MCF 10A (cell line): ENCODE data around the gene CASTOR1. TPM values are rescaled to one million over a fixed set of nuclear protein-coding genes. Genes with fewer than 3 reads are reported as not detected.

ENCODE experiments used
- BruUV-seq: library from RNA; stranded (reverse); fragments of 400-500 nt; replicated peaks from 2 replicates; lab custom pipeline; 2021; lab: Mats Ljungman, UMichigan
- CTCF ChIA-PET: fragments of 300-600 bp; sonication (Branson Sonifier 250); formaldehyde crosslinking; extraction: SDS; loops from one replicate; lab custom pipeline; 2021; ENCODE audit warnings: antibody characterized with exemption, inconsistent platforms; lab: Yijun Ruan, JAX
- POLR2A ChIA-PET: fragments of 300-600, 350-650 bp; sonication (Branson Sonifier 250); formaldehyde crosslinking; extraction: SDS; loops from one replicate; lab custom pipeline; 2020; ENCODE audit warnings: antibody characterized with exemption, inconsistent platforms; lab: Yijun Ruan, JAX
- DNase-seq: peaks from one replicate; pipeline ENCODE4 v3.0.0-alpha.2; 2018; ENCODE audit not compliant: unreplicated experiment
- H3K27ac Mint-ChIP-seq: one replicate; pipeline ENCODE4 v1.8.0; 2022; ENCODE audit warnings: mild to moderate bottlenecking, low read depth, mixed read lengths; ENCODE audit not compliant: unreplicated experiment
- H3K27me3 Mint-ChIP-seq: one replicate; pipeline ENCODE4 v1.8.0; 2022; ENCODE audit warnings: mixed read lengths; ENCODE audit not compliant: insufficient read depth, unreplicated experiment
- H3K36me3 Mint-ChIP-seq: one replicate; pipeline ENCODE4 v1.8.0; 2022; ENCODE audit warnings: mild to moderate bottlenecking, moderate library complexity, mixed read lengths; ENCODE audit not compliant: insufficient read depth, unreplicated experiment
- H3K4me1 Mint-ChIP-seq: one replicate; pipeline ENCODE4 v1.8.0; 2022; ENCODE audit warnings: mixed read lengths; ENCODE audit not compliant: insufficient read depth, unreplicated experiment
- H3K4me3 Mint-ChIP-seq: one replicate; pipeline ENCODE4 v1.8.0; 2022; ENCODE audit warnings: mild to moderate bottlenecking, moderate library complexity, mixed read lengths; ENCODE audit not compliant: unreplicated experiment
- H3K9me3 Mint-ChIP-seq: one replicate; pipeline ENCODE4 v1.8.0; 2022; ENCODE audit warnings: mixed read lengths; ENCODE audit not compliant: unreplicated experiment
- CTCF ChIP-seq: fragments of 200-600 bp; IDR thresholded peaks from one replicate; pipeline ENCODE4 v1.8.0; 2022; ENCODE audit warnings: antibody characterized with exemption, mild to moderate bottlenecking; ENCODE audit not compliant: unreplicated experiment
- intact Hi-C: fragments of 100-400 bp; cut with micrococcal nuclease; formaldehyde crosslinking; loops from 2 replicates; pipeline ENCODE4 v1.14.1; 2022
- total RNA-seq: library from RNA; stranded (reverse); gene quantifications from 2 replicates; pipeline ENCODE4 v1.2.3, GENCODE V29; 2022

CASTOR1 gene
- total RNA-seq, 1 experiment from 2014 or later, result 1.2 TPM

- DNase-seq, result no peak
- Mint-ChIP-seq H3K27ac (no peak overlapping the region), H3K4me3 (no peak overlapping the region), H3K9me3 (no peaks in the 10 kb centered on the region), H3K4me1 (no peaks in the 10 kb centered on the region), H3K27me3 (no peaks in the 10 kb centered on the region), H3K36me3 (peaks cover 69% of the 10 kb centered on the region)
- no peak for TF ChIP-seq CTCF
- intact Hi-C loops, result no loop called here
- ChIA-PET CTCF (interaction anchor here (0.6 kb wide), 1 partner anchor 1003 kb away, joined by 3 read pairs; no protein-coding TSS in a partner anchor), POLR2A (interaction anchor here (1.2 to 3.0 kb wide), 3 partner anchors 9 to 48 kb away, joined by 4 to 11 read pairs (median 7); partner anchors contain the start of genes CASTOR1, CCDC157, SF3A1 and TBC1D10A)
- BruUV-seq, result no TSS peak
These were observed 47.6 kb upstream of the CASTOR1 start for GRCh38 chr22:30336752-30337460.

- H3K4me3 Mint-ChIP-seq, result no peak overlapping the region
- CTCF ChIA-PET, result interaction anchor here (0.6 to 1.2 kb wide), 4 partner anchors 16 to 467 kb away, joined by 3 to 7 read pairs (median 4); no protein-coding TSS in a partner anchor
- POLR2A ChIA-PET, result interaction anchor here (0.9 to 3.0 kb wide), 7 partner anchors 7 to 46 kb away, joined by 3 to 11 read pairs (median 4); partner anchors contain the start of genes CASTOR1, CCDC157, SF3A1 and TBC1D10A
These were observed 45.9 kb upstream of the CASTOR1 start for GRCh38 chr22:30335236-30335635.

GRCh38 chr22:30334646-30335045, 45.3 kb upstream of the CASTOR1 start:
- Mint-ChIP-seq H3K4me1 (no peaks in the 10 kb centered on the region), H3K27me3 (no peaks in the 10 kb centered on the region), H3K36me3 (peaks cover 71% of the 10 kb centered on the region), H3K27ac (no peak overlapping the region), H3K9me3 (no peaks in the 10 kb centered on the region), H3K4me3 (no peak overlapping the region)
- CTCF ChIA-PET, result interaction anchor here (0.6 to 1.1 kb wide), 2 partner anchors 17 to 47 kb away, joined by 3 read pairs; no protein-coding TSS in a partner anchor
- intact Hi-C loops, result no loop called here
- POLR2A ChIA-PET, result interaction anchor here (0.5 to 1.8 kb wide), 4 partner anchors 10 to 1529 kb away, joined by 3 to 4 read pairs (median 3); no protein-coding TSS in a partner anchor
- no peak for TF ChIP-seq CTCF
- BruUV-seq, result no TSS peak
- no peak for DNase-seq

More at GRCh38 chr22:30335236-30335635, 45.9 kb upstream of the CASTOR1 start:
- H3K4me1 Mint-ChIP-seq, result no peaks in the 10 kb centered on the region
- DNase-seq, result no peak
- H3K36me3 Mint-ChIP-seq, result peaks cover 72% of the 10 kb centered on the region
- H3K27ac Mint-ChIP-seq, result no peak overlapping the region
- no peaks in the 10 kb centered on the region for H3K27me3 Mint-ChIP-seq
- no peaks in the 10 kb centered on the region for H3K9me3 Mint-ChIP-seq
- intact Hi-C loops, result no loop called here
- TF ChIP-seq CTCF, result no peak
- BruUV-seq, result no TSS peak

GRCh38 chr22:30333707-30334087, 44.4 kb upstream of the CASTOR1 start:
- TF ChIP-seq CTCF, result no peak
- H3K9me3 Mint-ChIP-seq, result no peaks in the 10 kb centered on the region
- BruUV-seq, result no TSS peak
- intact Hi-C loops, result no loop called here
- no peaks in the 10 kb centered on the region for H3K27me3 Mint-ChIP-seq
- no peak for DNase-seq
- ChIA-PET POLR2A (interaction anchor here (1.6 kb wide), 1 partner anchor 90 kb away, joined by 4 read pairs; no protein-coding TSS in a partner anchor), CTCF (no interaction called here)
- no peaks in the 10 kb centered on the region for H3K4me1 Mint-ChIP-seq
- no peak overlapping the region for H3K27ac Mint-ChIP-seq
- H3K36me3 Mint-ChIP-seq, result peaks cover 62% of the 10 kb centered on the region
- H3K4me3 Mint-ChIP-seq, result no peak overlapping the region
